ENCODE data around the gene DNLZ.

The DNLZ gene

DNA sequence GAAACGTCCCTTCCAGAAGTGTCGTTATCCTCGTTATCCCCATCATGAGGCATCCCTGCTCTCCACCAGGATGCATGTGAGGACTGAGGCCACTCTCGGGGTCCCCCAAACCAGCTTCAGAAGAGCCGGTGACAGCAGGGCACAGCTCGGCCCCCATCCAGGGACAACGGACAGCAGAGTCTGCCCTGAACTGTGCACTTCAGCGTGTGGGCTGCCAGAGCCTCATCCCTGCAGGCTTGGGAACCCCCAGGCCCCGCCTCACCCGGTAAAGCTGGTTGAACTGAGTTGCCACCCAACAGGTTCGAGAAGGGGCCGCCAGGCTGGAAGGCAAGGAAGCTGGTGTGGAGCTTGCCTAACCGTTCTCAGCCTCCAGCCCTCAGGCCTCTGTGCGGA is 10.6 kb upstream of the DNLZ start:
- DNase-seq = no peak

- DNase-seq = no peak
These were observed 10.0 kb upstream of the DNLZ start, which contains the start of gene CARD9 for GRCh38 chr9:136373300-136374182. CARD9 (minus strand) TSS chr9:136373669; CDS start chr9:136372078, 1,591 bp downstream.

DNA sequence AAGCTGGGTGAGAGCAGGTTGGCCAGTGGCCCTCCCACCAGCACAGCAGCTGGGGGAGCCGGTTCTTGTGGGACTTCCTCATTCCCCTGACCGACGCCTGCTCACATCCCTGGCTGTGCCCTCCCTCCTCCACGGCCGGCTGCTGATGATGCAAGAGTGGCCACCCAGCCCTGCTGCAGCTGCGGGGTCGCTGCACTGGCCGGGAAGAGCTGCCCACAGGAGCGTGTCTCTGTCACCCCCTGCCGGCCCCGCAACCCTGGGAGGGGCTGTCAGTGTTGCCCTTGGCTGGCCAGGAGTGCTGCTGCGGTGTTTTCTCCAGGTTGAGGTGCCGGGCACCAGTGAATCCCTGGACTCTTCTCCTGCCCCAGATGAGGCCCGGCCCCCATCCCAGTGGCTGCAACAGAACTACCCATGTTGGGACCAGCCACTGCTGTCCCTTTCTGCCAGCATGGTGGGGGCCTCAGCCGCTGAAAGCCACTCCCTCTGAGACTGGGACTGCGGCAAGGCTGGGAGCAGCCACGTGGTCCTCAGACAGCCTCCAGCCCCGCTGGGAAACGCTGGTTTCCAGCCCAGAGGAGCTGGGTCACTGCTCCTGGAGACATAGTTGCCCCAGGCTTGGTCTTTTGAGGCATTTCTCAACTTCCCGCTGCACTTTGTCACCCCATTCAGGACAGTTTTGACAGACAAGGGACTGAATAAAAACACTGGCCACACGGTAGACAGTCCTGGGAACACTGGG is 9.2 kb upstream of the DNLZ start:
- DNase-seq = no peak

DNA sequence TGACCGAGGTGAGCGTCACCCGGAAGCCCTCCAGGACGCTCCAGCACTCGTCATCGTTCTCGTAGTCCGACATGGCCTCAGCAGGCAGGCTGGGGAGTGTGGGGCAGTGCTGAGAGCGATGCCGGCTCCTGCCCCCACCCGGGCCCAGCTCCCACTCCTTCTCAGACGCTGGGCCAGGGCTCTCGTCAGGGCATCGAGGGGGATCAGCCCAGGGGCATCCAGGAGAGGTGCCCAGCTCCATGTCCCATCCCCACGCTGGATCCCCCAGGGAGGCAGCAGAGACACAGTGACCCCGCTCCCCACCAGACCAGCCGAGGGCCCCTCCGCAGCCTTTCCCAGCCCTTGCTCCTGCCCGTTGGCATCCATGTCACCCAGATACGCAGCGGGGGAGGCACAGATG is 8.5 kb upstream of the DNLZ start:
- DNase-seq = no peak

GRCh38 chr9:136371533-136371880 is 8.0 kb upstream of the DNLZ start:
- no peak for DNase-seq

- no peak for DNase-seq
These were observed 7.4 kb upstream of the DNLZ start for GRCh38 chr9:136370687-136371532.

- no peak for DNase-seq
These were observed 6.5 kb upstream of the DNLZ start for GRCh38 chr9:136370037-136370436.

DNA sequence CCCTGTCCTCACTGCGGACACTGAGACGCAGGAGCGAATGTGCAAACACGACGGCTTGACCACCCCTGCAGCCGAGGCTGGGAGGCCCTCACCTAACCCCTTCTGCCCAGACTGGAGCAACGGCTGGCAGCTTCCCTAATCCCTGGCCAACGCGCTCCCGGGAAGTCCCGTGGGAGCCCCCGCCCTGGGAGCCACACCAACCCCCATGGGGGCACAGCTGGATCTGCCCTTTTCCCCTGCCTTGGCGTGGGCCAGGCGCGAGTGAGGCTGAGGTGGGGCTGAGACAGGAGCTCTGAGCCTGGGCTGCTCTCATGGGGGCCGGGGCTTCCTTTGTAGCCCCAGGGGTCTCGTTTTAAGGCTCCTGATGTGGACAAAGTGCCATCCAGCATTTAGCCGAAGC is 4.6 kb upstream of the DNLZ start:
- DNase-seq = no peak

GRCh38 chr9:136367296-136368145 is 4.0 kb upstream of the DNLZ start:
- no peak for DNase-seq

- DNase-seq = no peak
These were observed 3.3 kb upstream of the DNLZ start for GRCh38 chr9:136366826-136367225.

DNA sequence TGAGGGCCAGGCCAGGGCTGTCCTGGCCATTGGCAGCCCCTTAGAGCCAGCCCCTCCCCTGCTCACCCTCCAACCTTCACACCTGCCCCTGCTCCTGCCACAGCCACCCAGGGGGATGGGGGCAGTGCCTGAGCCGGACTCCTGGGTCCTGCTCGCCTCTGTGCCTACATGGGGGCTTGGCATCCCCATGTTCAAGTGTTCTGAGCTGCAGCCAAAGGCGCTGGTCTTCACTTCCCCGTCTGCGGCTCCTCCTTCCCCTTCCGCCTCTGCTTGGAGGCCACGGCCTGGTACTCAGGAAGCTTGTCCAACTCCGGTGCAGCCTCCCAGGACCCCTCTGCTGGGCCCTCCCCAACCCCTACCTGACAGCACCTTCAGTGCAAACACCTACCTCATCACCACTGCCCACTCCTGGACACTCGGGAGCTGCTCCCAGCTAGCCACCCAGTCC is 2.3 kb upstream of the DNLZ start:
- no peak for DNase-seq

- DNase-seq = no peak
These were observed 1.6 kb upstream of the DNLZ start for GRCh38 chr9:136364942-136365774.

GRCh38 chr9:136363949-136364748 is 605 bp upstream of the DNLZ start:
- DNase-seq = no peak

DNA sequence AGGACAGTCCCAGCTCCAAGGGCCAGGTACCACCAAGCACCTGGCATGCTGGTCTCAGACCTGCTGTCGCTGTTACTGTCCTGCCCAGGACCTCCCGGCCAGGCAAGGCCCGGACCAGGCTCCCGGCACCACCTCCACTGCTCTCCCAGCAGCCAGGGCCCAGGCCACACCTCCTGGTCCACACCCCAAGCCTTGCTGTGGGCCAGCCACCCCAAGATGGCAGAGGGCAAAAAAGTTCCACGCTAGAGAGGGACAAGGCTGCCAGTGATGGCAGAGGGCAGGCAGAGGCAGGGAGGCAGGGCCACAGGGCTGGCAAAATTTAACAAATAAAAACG is 1.1 kb downstream of the DNLZ start:
- no peak for DNase-seq

DNA sequence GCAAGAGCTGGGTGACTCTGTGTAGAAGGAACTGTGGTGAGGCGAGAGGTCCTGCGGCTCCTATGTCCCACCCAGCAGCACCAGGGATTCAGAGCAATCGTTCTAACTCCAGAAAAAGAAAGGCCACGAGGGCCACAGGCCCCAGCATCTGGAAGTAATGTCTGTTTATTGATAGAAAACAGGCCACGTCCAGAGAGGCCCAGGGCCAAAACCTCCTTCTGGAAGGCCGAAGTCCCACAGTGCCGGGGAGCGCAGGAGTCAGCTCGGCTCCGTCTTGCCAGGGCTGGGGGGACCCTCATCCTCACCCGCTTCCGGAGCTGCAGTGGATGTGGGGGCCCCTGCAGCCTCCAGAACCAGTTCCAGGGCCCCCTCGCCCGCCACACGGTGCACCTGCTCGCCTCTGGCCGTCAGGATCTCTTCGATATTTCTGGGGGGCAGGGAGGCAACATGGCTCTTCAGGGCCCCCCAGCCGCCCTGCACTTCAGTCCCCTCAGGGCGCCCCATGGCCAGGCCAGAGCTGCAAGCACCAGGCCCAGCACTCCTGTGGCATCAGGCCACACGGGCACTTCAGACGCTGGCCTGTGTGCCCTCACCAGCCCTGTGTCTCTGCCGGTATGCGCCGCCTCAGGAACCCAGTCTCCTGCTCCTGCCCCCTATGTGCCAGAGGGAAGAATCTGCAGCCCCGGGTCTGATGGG is 1.6 kb downstream of the DNLZ start:
- no peak for DNase-seq

- DNase-seq = no peak
These were observed 2.3 kb downstream of the DNLZ start for GRCh38 chr9:136361047-136361753.

- no peak for DNase-seq
These were observed 3.5 kb downstream of the DNLZ start for GRCh38 chr9:136359774-136360718.

GRCh38 chr9:136358888-136359287 is 4.7 kb downstream of the DNLZ start:
- no peak for DNase-seq
